Measurements from ENCODE around the gene MYL7.
"Not testable (repeated sequence)": the region's sequence is repeated elsewhere in the genome, so short reads cannot be mapped to it uniquely, and the experiment has no call there.

The MYL7 gene

GRCh38 chr7:44141221-44141850, at the start of gene MYL7:
Gene MYL7, minus strand, starts transcription at chr7:44141332. Its CDS starts 27 bp downstream, at chr7:44141305.
- no peak for DNase-seq (ENCODE audit: low read depth in 2 of 2)

GRCh38 chr7:44189993-44190872, 49.1 kb upstream of the MYL7 start:
- no peak for DNase-seq (ENCODE audit: low read depth in 2 of 2)

GRCh38 chr7:44189286-44189992, 48.3 kb upstream of the MYL7 start, which contains the start of gene GCK:
Gene GCK, minus strand, starts transcription at chr7:44189439. Its CDS starts 486 bp downstream, at chr7:44188953.
- DNase-seq (ENCODE audit: low read depth in 2 of 2), result no peak

- DNase-seq (ENCODE audit: low read depth in 2 of 2), result no peak
These were observed 47.5 kb upstream of the MYL7 start for GRCh38 chr7:44188480-44189225.

GRCh38 chr7:44187636-44188416, 46.7 kb upstream of the MYL7 start:
- no peak for DNase-seq (ENCODE audit: low read depth in 2 of 2)

GRCh38 chr7:44186736-44187135, 45.6 kb upstream of the MYL7 start:
- DNase-seq (ENCODE audit: low read depth in 2 of 2), result no peak

GRCh38 chr7:44185729-44186128, 44.6 kb upstream of the MYL7 start:
- DNase-seq (ENCODE audit: low read depth in 2 of 2), result no peak

GRCh38 chr7:44184873-44185446, 43.8 kb upstream of the MYL7 start:
- DNase-seq (ENCODE audit: low read depth in 2 of 2), result no peak

GRCh38 chr7:44184206-44184872, 43.2 kb upstream of the MYL7 start:
- DNase-seq (ENCODE audit: low read depth in 2 of 2), result peak; percentile 37 to 42

GRCh38 chr7:44183386-44183785, 42.3 kb upstream of the MYL7 start:
- no peak for DNase-seq (ENCODE audit: low read depth in 2 of 2)

GRCh38 chr7:44182827-44183226, 41.7 kb upstream of the MYL7 start:
- no peak for DNase-seq (ENCODE audit: low read depth in 2 of 2)

- no peak for DNase-seq (ENCODE audit: low read depth in 2 of 2)
These were observed 39.5 kb upstream of the MYL7 start for GRCh38 chr7:44180631-44181030.

GRCh38 chr7:44177570-44178131, 36.5 kb upstream of the MYL7 start:
- no peak for DNase-seq (ENCODE audit: low read depth in 2 of 2)

GRCh38 chr7:44176486-44176885, 35.4 kb upstream of the MYL7 start:
- DNase-seq (ENCODE audit: low read depth in 2 of 2), result no peak

GRCh38 chr7:44175730-44176129, 34.6 kb upstream of the MYL7 start:
- DNase-seq (ENCODE audit: low read depth in 2 of 2), result no peak

- not testable (repeated sequence) for DNase-seq (ENCODE audit: low read depth in 2 of 2)
These were observed 33.5 kb upstream of the MYL7 start for GRCh38 chr7:44174694-44174948.

- DNase-seq (ENCODE audit: low read depth in 2 of 2), result no peak
These were observed 33.0 kb upstream of the MYL7 start for GRCh38 chr7:44173911-44174693.

GRCh38 chr7:44172803-44173424, 31.8 kb upstream of the MYL7 start:
- DNase-seq (ENCODE audit: low read depth in 2 of 2), result no peak

- no peak for DNase-seq (ENCODE audit: low read depth in 2 of 2)
These were observed 31.2 kb upstream of the MYL7 start for GRCh38 chr7:44172352-44172751.

Measured in fibroblast of skin of left quadriceps (primary cell).